Stimulated activated CD8-positive, alpha-beta memory T cell treated with anti-CD3 and anti-CD28 coated beads, Interleukin-2, amount 100 ng/mL, for 1 hour (primary cell): ENCODE data around the gene GPR4.
A peak's percentile ranks its signal among the peaks of the same experiment; 100 is the strongest.
"Not testable (repeated sequence)": the region's sequence is repeated elsewhere in the genome, so short reads cannot be mapped to it uniquely, and the experiment has no call there.

Source experiments
- DNase-seq, 2 donors: peaks; one replicate each; pipeline ENCODE4 v3.0.0-alpha.2; 2020; ENCODE audit warnings: low read depth in 2 of 2

Gene GPR4

GRCh38 chr19:45601524-45602374 lies at the start of gene GPR4:
TSS of gene GPR4 (minus strand) at chr19:45602212. CDS start at chr19:45591866, 10,346 bp downstream.
- DNase-seq, result no peak

- no peak for DNase-seq
Observed at GRCh38 chr19:45650722-45651121, 48.7 kb upstream of the GPR4 start.

- DNase-seq, result no peak
Observed at GRCh38 chr19:45646345-45646698, 44.3 kb upstream of the GPR4 start.

- peak in 1 of 2 donors; percentile 21 for DNase-seq
Observed at GRCh38 chr19:45645631-45646344, 43.8 kb upstream of the GPR4 start.

- no peak for DNase-seq
Observed at GRCh38 chr19:45645068-45645630, 43.1 kb upstream of the GPR4 start.

GRCh38 chr19:45643927-45644771 lies 42.1 kb upstream of the GPR4 start:
- no peak for DNase-seq

- DNase-seq, result peak; percentile 77 to 79
Observed at GRCh38 chr19:45643024-45643926, 41.3 kb upstream of the GPR4 start.

- DNase-seq, result peak; percentile 35 to 38
Observed at GRCh38 chr19:45641274-45642105, 39.5 kb upstream of the GPR4 start.

- no peak for DNase-seq
Observed at GRCh38 chr19:45640849-45641273, 38.8 kb upstream of the GPR4 start.

- no peak for DNase-seq
Observed at GRCh38 chr19:45638930-45639729, 37.1 kb upstream of the GPR4 start, which contains the start of gene EML2. TSS of gene EML2 (minus strand) at chr19:45639397. CDS start at chr19:45639376, 21 bp downstream.

GRCh38 chr19:45637890-45638667 lies 36.1 kb upstream of the GPR4 start:
- DNase-seq, result no peak

- no peak for DNase-seq
Observed at GRCh38 chr19:45636902-45637301, 34.9 kb upstream of the GPR4 start.

- no peak for DNase-seq
Observed at GRCh38 chr19:45636275-45636674, 34.3 kb upstream of the GPR4 start.

- DNase-seq, result no peak
Observed at GRCh38 chr19:45632468-45633196, 30.6 kb upstream of the GPR4 start.

- DNase-seq, result no peak
Observed at GRCh38 chr19:45630463-45630862, 28.5 kb upstream of the GPR4 start.

GRCh38 chr19:45629704-45630103 lies 27.7 kb upstream of the GPR4 start:
- DNase-seq, result no peak

GRCh38 chr19:45628219-45628618 lies 26.2 kb upstream of the GPR4 start:
- DNase-seq, result not testable (repeated sequence)
